ENCODE measurements around the gene RNF14.

DNA sequence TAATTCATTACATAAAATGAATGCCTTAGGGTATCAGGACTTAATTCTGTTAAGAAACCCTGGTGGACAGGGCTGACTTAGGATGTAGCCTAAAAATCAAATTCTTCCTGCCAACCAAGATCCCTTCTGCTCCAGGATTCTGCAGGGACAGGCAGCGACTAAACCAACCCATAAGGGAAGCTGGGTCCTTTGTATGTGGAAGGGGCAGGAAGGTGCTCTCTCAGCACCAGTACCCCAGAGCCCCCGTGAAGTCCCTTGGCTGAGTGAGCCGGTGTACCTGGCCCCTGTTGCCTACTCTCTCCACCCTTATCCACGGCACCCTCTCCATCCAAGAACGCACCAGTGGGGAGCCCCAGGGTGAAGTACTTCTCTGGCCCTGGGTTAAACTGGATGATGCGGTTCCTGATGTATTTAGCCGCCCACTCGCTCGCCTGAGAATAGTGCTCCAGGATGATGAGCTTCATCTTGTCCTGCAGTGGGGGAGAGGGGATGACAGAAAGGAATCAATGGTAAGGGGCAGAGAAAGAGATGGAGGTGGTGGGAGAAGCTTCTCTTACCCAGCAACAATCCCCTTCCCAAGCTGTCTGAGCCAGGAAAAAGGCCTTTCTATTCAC lies 42.8 kb downstream of the RNF14 start:
- TF ChIP-seq, protein P1, sequence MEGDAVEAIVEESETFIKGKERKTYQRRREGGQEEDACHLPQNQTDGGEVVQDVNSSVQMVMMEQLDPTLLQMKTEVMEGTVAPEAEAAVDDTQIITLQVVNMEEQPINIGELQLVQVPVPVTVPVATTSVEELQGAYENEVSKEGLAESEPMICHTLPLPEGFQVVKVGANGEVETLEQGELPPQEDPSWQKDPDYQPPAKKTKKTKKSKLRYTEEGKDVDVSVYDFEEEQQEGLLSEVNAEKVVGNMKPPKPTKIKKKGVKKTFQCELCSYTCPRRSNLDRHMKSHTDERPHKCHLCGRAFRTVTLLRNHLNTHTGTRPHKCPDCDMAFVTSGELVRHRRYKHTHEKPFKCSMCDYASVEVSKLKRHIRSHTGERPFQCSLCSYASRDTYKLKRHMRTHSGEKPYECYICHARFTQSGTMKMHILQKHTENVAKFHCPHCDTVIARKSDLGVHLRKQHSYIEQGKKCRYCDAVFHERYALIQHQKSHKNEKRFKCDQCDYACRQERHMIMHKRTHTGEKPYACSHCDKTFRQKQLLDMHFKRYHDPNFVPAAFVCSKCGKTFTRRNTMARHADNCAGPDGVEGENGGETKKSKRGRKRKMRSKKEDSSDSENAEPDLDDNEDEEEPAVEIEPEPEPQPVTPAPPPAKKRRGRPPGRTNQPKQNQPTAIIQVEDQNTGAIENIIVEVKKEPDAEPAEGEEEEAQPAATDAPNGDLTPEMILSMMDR (IDR thresholded peaks at IDR 0.05; ENCODE audit: low read depth, low read length, missing input control): no peak
- TF ChIP-seq, protein P2, sequence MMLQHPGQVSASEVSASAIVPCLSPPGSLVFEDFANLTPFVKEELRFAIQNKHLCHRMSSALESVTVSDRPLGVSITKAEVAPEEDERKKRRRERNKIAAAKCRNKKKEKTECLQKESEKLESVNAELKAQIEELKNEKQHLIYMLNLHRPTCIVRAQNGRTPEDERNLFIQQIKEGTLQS (IDR thresholded peaks at IDR 0.05): no peak
- TF ChIP-seq JUND (IDR thresholded peaks at IDR 0.05): no peak
- no peak for TF ChIP-seq RAD21 (IDR thresholded peaks at IDR 0.05)
- TF ChIP-seq YY1 (IDR thresholded peaks at IDR 0.05): no peak
- TF ChIP-seq GABPA (IDR thresholded peaks at IDR 0.05 in 1 of 2, conservative IDR thresholded peaks at IDR 0.05 in 1 of 2): no peak

All from liver (tissue), 3 donors.